Motor neuron (in vitro differentiated cells): Measurements from ENCODE around the gene ZNF107. TPM values are rescaled to one million over a fixed set of nuclear protein-coding genes. Genes with fewer than 3 reads are reported as not detected.
A peak's percentile ranks its signal among the peaks of the same experiment; 100 is the strongest.

Experiments used
- ATAC-seq, 8 experiments: fragments of 200-7000 bp; cut with Tn5 transposase; replicated peaks in 6 of 8; 2 replicates each; pipeline ENCODE4 v1.8.0; 2021; ENCODE audit warnings: mild to moderate bottlenecking in 8 of 8, moderate library complexity in 8 of 8
- H3K27ac ChIP-seq, 2 donors: fragments of 250-450 bp; sonication (Bioruptor Pico); 2 replicates each; pipeline ENCODE4 v1.9.0; 2021; ENCODE audit warnings: antibody characterized with exemption in 2 of 2, mild to moderate bottlenecking in 2 of 2, moderate library complexity in 1 of 2
- H3K4me1 ChIP-seq, 2 donors: fragments of 250-450 bp; sonication (Bioruptor Pico); replicated peaks in 1 of 2; 2 replicates each; pipeline ENCODE4 v1.6.1; 2021; ENCODE audit warnings: antibody characterized with exemption in 2 of 2, mild to moderate bottlenecking in 2 of 2, moderate library complexity in 1 of 2
- H3K4me3 ChIP-seq, 5 donors: fragments of 250-450 bp; sonication (Bioruptor Pico); 2 replicates each; pipeline ENCODE4 v1.9.0; 2021; ENCODE audit warnings: antibody characterized with exemption in 5 of 5, mild to moderate bottlenecking in 5 of 5, moderate library complexity in 4 of 5
- WGBS, 10 experiments: fragments of 450-650 bp; shearing (Covaris generic); methylation state at CpG; one replicate each; pipeline ENCODE4 v1.0.0; 2022; 5-methylcytosine and 5-hydroxymethylcytosine counted together
- in situ Hi-C, 9 experiments: fragments of 400-800 bp; cut with MboI; loops; one replicate each; pipeline ENCODE4 v1.15.0; 2021; ENCODE audit warnings: low sequenced_read_pairs in 9 of 9, low pct_unique_long_range_greater_than_20kb in 2 of 9; ENCODE audit not compliant: unreplicated experiment in 9 of 9
- total RNA-seq, 8 experiments: library from RNA; unstranded; fragments of 300-600 nt; gene quantifications; 2 replicates each; pipeline versions ENCODE4 v1.2.3 to v1.2.4, GENCODE V29; 2022

The ZNF107 gene
- total RNA-seq, result 10 to 100 TPM in 1 of 8 experiments, 1 to 10 TPM in 7; 3.7 to 11.9 (median 5.4) TPM

DNA sequence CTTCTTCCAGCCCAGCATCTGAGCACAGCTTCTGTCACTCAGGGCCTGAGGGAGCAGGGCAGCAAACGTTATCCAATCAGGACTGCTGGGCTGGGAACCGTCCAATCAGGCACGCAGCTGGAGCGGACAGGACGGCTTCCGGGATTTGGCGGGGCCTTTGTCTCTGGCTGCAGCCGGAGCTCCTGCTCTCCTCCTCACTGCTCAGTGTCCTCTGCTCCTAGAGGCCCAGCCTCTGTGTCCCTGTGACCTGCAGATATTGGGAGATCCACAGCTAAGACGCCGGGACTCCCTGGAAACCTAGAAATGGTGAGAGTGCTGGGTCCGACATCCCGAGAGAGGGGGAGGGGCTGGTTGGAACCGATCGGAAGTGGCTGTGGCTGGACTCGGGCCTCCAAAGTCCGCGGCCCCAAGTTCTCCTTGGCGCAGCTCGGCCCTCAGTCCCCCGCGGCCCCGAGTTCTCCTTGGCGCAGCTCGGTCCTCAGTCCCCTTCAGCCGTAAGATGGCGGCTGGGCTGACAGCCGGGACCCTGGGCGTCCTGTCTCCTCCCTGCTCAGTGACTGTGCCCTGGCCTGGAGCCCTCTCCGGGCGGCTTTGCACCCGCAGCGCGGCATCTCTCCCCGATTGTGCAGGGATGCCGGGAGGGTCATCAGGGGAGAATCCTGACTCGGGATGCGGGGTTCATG, at the start of gene ZNF107:
ZNF107 (plus strand) TSS at position 154 of the 683 bp plus-strand sequence; CDS start at position 304, 150 bp downstream.
- peak within 1 kb of the TSS; percentile 48 to 86 (median 79) for H3K4me3 ChIP-seq
- peaks cover 6 to 7% of the 10 kb centered on the region in 2 donors for H3K4me1 ChIP-seq
- in situ Hi-C loops, result no loop called here
- peak within 1 kb of the TSS; percentile 47 to 80 for H3K27ac ChIP-seq
- 0 to 22% (median 3%) methylated on average over 1 to 14 of the region's 37 CpGs; no CpG with 5 or more reads in 3 of the 10 experiments for WGBS, 10 experiments
- peak; percentile 98 to 100 (median 100) for ATAC-seq

DNA sequence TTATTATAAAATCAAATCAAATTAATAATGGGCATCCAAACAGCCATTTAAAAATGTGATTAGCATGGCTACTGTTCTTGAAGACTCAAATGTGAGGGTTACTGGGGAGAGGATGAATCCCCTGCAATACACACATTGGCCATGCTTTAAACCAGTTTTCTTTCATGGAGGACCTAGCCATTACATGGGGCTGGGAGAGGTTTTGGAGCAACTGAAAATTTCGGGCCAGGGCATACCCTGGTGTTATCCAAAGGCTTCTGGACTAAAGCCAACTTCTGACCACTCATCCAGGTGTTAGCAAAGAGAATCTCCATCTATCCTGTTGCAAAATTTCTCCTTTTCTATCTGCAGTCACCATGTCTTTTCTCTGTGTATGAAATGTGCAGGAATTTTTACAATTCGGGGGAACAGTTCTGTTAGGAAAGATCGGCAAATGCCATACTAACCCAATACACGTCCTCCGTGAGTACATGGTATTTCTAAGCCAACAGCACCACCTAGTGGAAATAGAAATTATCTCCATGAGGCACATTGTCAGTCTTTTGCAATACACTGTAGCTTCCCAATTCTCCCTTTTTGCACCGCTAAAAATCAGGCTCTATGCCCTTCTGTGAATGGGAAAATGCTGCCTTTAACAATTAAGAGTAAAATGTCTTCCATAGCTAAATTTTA, 47.0 kb upstream of the ZNF107 start:
- H3K4me1 ChIP-seq, result no peaks in the 10 kb centered on the region
- peak in 4 of 8 experiments; percentile 17 to 90 (median 72) for ATAC-seq
- no peak overlapping the region for H3K27ac ChIP-seq
- 0 to 58% (median 18%) methylated on average over 1 to 6 of the region's 6 CpGs; no CpG with 5 or more reads in 1 of the 10 experiments for WGBS, 10 experiments
- H3K4me3 ChIP-seq, result no peak overlapping the region
- in situ Hi-C loops, result loop anchor here in 1 of 9 experiments (25.0 kb wide), 1 partner anchor 432 kb away; no protein-coding TSS in a partner anchor

- in situ Hi-C loops, result loop anchor here in 1 of 9 experiments (25.0 kb wide), 1 partner anchor 432 kb away; no protein-coding TSS in a partner anchor
- no peak overlapping the region for H3K27ac ChIP-seq
- H3K4me1 ChIP-seq, result no peaks in the 10 kb centered on the region
- WGBS, 10 experiments, result 0 to 57% (median 20%) methylated on average over 1 of the region's 1 CpG; no CpG with 5 or more reads in 3 of the 10 experiments
- H3K4me3 ChIP-seq, result no peak overlapping the region
- no peak for ATAC-seq
Observed at GRCh38 chr7:64619705-64620104, 46.2 kb upstream of the ZNF107 start.

DNA sequence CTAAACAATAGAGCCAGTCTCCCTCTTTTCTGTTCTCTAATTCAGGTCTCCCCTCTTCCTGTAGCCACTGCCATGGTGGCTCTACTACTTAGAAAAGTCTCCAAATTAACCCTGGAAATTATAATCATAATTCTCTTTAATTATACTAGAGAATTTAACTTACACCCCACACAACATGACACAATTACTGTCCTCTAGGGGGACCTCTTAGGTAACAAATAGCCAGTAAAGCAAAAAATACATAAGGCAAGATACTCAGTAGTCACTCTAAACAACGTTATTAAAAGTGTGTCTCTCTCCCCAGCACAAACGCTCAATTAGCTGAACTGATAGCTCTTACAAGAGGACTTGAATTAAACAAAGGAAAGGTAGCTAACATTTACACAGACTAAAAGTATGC, 44.3 kb upstream of the ZNF107 start:
- ATAC-seq, result no peak
- in situ Hi-C loops, result loop anchor here in 1 of 9 experiments (25.0 kb wide), 1 partner anchor 434 kb away; no protein-coding TSS in a partner anchor
- no peak overlapping the region for H3K4me3 ChIP-seq
- no peak overlapping the region for H3K27ac ChIP-seq
- no peaks in the 10 kb centered on the region for H3K4me1 ChIP-seq
- WGBS, 10 experiments, result 0 to 67% (median 25%) methylated on average over 1 to 2 of the region's 2 CpGs; no CpG with 5 or more reads in 1 of the 10 experiments

DNA sequence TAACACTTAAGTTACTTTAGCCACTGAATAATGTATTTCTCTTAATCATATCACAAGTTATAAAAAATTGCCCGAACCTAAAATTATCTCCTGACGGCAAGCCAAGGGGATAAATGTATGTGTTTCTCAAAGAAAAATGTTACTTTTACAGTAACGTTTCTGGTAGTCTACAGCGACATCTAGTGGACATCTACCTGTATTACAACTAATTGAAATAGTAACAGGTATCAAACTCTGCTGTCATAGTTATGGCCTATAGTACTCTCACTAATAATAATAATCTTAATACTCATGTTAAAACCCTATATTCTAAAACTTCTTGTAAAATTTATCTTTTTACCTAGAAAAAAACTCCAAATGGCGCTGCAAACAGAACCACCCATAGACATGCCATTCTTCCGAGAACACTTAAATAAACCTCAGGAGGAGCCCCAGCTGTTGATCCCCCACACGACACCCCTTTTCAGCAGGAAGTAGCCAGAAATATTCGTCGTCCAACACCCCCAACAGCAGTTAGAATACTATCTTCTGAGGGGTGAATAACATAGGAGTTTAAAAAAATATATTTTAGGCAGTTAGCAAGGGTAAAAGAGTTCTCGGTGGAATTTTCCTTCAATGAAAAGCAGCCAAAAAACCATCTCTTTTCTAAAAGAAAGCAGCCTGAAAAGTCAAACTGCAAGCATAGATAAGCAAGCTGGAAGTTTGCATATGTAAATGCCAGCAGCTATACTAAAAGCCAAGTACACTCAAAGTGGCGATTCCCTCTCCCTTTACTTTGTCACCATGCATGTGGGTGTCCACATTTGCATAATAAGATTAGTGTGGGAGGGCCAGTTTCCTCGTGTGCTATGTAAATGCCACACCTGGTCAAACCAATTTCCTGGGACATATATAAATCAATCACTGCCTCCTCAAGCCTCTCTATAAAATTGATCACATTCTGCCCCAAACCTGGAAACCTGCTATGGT, 40.5 kb upstream of the ZNF107 start:
- peak in 1 of 8 experiments; percentile 38 for ATAC-seq
- WGBS, 10 experiments, result 13 to 38% (median 26%) methylated on average over 3 to 11 of the region's 12 CpGs
- in situ Hi-C loops, result no loop called here

GRCh38 chr7:64626083-64626469, 39.9 kb upstream of the ZNF107 start:
- no peak for ATAC-seq
- 0 to 64% (median 26%) methylated on average over 1 to 5 of the region's 5 CpGs; no CpG with 5 or more reads in 1 of the 10 experiments for WGBS, 10 experiments
- Histone ChIP-seq H3K4me1 (no peaks in the 10 kb centered on the region), H3K4me3 (no peak overlapping the region), H3K27ac (no peak overlapping the region)
- in situ Hi-C loops, result no loop called here

More for the DNA sequence above, 40.5 kb upstream of the ZNF107 start:
- no peak overlapping the region for H3K4me3 ChIP-seq
- H3K4me1 ChIP-seq, result no peaks in the 10 kb centered on the region
- H3K27ac ChIP-seq, result no peak overlapping the region

- H3K27ac ChIP-seq, result no peak overlapping the region
- ATAC-seq, result no peak
- 0 to 29% (median 18%) methylated on average over 1 to 2 of the region's 2 CpGs; no CpG with 5 or more reads in 4 of the 10 experiments for WGBS, 10 experiments
- in situ Hi-C loops, result no loop called here
- H3K4me3 ChIP-seq, result no peak overlapping the region
- no peaks in the 10 kb centered on the region for H3K4me1 ChIP-seq
Observed at GRCh38 chr7:64626557-64626956, 39.4 kb upstream of the ZNF107 start.

- Histone ChIP-seq H3K27ac (no peak overlapping the region), H3K4me1 (no peaks in the 10 kb centered on the region), H3K4me3 (no peak overlapping the region)
- in situ Hi-C loops, result no loop called here
- peak in 2 of 8 experiments; percentile 41 to 70 for ATAC-seq
Observed at GRCh38 chr7:64628192-64628591, 37.7 kb upstream of the ZNF107 start.

DNA sequence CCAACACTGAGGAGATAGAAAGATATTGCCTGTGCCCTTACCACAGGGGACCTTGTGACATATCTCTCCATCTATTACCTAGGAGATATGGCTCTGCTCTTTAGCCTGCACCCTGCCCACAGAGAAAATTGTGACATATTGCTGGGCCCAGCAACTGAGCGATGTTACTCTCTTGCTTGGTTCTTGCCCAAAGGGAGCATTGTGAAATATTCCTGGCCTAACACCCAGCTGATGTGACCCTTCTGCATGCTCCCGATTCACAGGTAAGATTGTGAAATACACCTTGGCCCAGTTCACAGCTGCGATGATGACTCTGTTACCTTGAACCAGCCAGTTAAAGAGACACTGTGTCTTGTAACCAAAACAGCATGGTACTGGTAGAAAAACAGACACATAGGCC, 37.2 kb upstream of the ZNF107 start:
- ATAC-seq, result no peak
- in situ Hi-C loops, result no loop called here
- no peak overlapping the region for H3K27ac ChIP-seq
- no peak overlapping the region for H3K4me3 ChIP-seq
- no peaks in the 10 kb centered on the region for H3K4me1 ChIP-seq
- 0 to 60% (median 42%) methylated on average over 1 to 3 of the region's 3 CpGs; no CpG with 5 or more reads in 4 of the 10 experiments for WGBS, 10 experiments

DNA sequence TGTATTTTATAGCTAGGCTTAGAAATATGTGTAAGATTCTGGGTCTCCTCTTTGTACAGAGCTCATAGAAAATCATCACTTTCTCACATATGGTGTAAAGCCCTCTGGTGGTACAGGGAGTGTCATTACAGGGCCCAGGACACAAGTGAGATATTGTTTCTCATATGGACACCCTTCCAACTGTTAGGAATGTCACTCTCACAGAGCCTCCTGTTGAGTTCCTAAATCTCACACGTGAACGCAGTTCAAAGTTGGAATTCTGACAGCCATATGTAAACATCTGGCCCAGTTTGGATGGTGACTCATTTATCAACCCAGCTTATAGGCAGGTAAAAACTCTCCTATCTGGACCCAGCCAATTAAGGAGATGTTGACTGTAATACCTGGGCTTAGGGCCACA, 35.4 kb upstream of the ZNF107 start:
- no peaks in the 10 kb centered on the region for H3K4me1 ChIP-seq
- no peak overlapping the region for H3K4me3 ChIP-seq
- no peak overlapping the region for H3K27ac ChIP-seq
- WGBS, 10 experiments, result 10 to 74% (median 27%) methylated on average over 1 to 2 of the region's 2 CpGs; no CpG with 5 or more reads in 2 of the 10 experiments
- in situ Hi-C loops, result no loop called here
- peak in 3 of 8 experiments; percentile 62 to 67 (median 63) for ATAC-seq

DNA sequence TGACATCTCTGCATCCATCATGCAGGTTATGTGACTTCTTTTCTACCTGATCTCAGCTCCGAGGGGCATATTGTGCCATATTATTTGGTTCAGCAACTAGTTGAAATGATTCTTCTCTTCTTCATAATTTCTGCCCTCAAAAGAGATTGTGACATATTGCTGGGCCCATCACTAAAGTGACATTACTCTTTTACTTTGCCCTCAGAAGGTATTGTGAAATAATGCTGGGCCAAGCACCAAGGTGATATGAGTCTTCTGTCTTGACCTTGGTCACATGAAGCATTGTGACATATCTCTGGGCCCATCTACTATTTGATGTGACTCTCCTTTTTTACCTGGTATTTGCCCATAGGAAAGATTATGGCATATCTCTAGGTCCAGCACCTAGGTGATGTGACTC, 33.9 kb upstream of the ZNF107 start:
- ATAC-seq, result no peak
- in situ Hi-C loops, result no loop called here
- no peaks in the 10 kb centered on the region for H3K4me1 ChIP-seq
- H3K4me3 ChIP-seq, result no peak overlapping the region
- 0 to 50% (median 17%) methylated on average over 1 of the region's 1 CpG; no CpG with 5 or more reads in 3 of the 10 experiments for WGBS, 10 experiments
- no peak overlapping the region for H3K27ac ChIP-seq

DNA sequence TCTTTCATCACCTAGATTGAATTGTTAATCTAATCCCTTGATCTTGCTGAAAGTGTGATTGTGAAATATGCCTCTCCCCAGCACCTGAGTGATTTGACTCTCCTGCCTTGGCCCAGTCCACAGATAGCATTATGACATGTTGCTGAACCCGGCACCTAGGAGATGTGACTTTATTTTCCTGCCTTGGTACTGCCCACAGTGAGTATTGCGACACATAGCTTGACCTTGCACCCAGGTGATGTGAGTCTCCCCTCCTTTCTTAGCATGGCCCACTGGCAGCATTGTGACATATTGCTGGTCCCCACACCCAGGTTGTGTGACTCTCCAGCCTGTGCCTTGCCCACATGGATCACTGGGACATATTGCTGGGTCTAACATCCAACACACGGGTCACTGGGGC, 32.5 kb upstream of the ZNF107 start:
- Histone ChIP-seq H3K4me1 (no peaks in the 10 kb centered on the region), H3K4me3 (no peak overlapping the region), H3K27ac (no peak overlapping the region)
- in situ Hi-C loops, result no loop called here
- ATAC-seq, result no peak
- WGBS, 10 experiments, result 17 to 71% (median 29%) methylated on average over 1 to 3 of the region's 3 CpGs; no CpG with 5 or more reads in 4 of the 10 experiments
